ENCODE measurements around the gene ZRANB1. TPM values are rescaled to one million over a fixed set of nuclear protein-coding genes. Genes with fewer than 3 reads are reported as not detected.

ZRANB1 gene
- total RNA-seq, 1 donor from 2014 or later: 15.0 TPM

DNA sequence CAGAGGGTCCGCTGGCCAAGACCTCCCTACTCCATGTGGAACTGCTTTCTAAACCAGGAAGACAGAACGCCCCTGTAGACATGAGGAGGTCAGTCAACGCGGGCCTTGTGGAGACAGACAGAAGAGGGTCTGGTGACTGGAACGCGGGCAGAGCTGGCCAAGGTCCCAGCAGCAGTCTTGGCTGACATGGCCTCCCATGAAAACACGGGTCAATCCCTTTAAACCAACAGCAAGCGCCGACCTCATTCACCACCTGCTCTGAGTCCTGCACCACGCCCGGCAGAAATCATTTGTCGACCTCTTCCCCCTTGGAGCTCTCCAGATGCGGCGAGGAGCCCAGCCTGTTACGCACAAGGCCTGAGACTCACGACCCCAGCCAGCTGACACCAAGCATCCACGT is 78.5 kb downstream of the ZRANB1 start:
- peaks cover 1% of the 10 kb centered on the region for H3K36me3 ChIP-seq (ENCODE audit: control insufficient read depth, insufficient read depth, low read length)
- H3K27me3 ChIP-seq (ENCODE audit: control insufficient read depth, insufficient read depth, low read length): no peaks in the 10 kb centered on the region
- DNase-seq (ENCODE audit: low read depth): no peak
- no peak for TF ChIP-seq CTCF (IDR thresholded peaks at IDR 0.05; ENCODE audit: insufficient read depth, low read length, poor library complexity, severe bottlenecking)
- H3K4me3 ChIP-seq (ENCODE audit: low read depth, low read length): no peak overlapping the region

DNA sequence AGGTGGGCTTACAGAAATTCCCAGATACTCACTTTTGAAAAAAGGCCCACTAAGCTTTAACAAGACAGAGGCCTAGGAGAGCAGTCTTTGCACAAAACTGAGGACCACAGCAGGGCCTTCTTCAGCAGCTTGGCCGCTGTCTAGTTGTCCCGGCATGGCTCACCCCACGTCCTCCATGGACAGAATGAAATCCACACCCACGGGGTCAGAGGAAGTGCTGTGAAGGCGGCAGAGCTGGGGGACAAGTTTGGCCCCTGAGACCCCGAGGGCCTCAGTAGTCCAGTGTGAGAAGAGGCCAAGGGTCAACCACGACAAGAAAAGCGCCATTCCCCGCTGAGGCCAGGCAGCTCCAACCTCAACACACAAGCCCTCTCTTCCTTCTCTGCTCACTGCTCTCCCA is 78.9 kb downstream of the ZRANB1 start:
- H3K36me3 ChIP-seq (ENCODE audit: control insufficient read depth, insufficient read depth, low read length): peaks cover 1% of the 10 kb centered on the region
- no peak for TF ChIP-seq CTCF (IDR thresholded peaks at IDR 0.05; ENCODE audit: insufficient read depth, low read length, poor library complexity, severe bottlenecking)
- H3K27me3 ChIP-seq (ENCODE audit: control insufficient read depth, insufficient read depth, low read length): no peaks in the 10 kb centered on the region

GRCh38 chr10:125021686-125022344 is 79.9 kb downstream of the ZRANB1 start:
- no peaks in the 10 kb centered on the region for H3K27me3 ChIP-seq (ENCODE audit: control insufficient read depth, insufficient read depth, low read length)
- no peak for DNase-seq (ENCODE audit: low read depth)
- TF ChIP-seq CTCF (IDR thresholded peaks at IDR 0.05; ENCODE audit: insufficient read depth, low read length, poor library complexity, severe bottlenecking): no peak
- peaks cover 1% of the 10 kb centered on the region for H3K36me3 ChIP-seq (ENCODE audit: control insufficient read depth, insufficient read depth, low read length)
- no peak overlapping the region for H3K4me3 ChIP-seq (ENCODE audit: low read depth, low read length)

More for the DNA sequence above, 78.9 kb downstream of the ZRANB1 start:
- no peak overlapping the region for H3K4me3 ChIP-seq (ENCODE audit: low read depth, low read length)
- DNase-seq (ENCODE audit: low read depth): no peak

GRCh38 chr10:125022671-125023070 is 80.7 kb downstream of the ZRANB1 start:
- Histone ChIP-seq H3K4me3 (ENCODE audit: low read depth, low read length) (no peak overlapping the region), H3K36me3 (ENCODE audit: control insufficient read depth, insufficient read depth, low read length) (peaks cover 1% of the 10 kb centered on the region), H3K27me3 (ENCODE audit: control insufficient read depth, insufficient read depth, low read length) (no peaks in the 10 kb centered on the region)
- TF ChIP-seq CTCF (IDR thresholded peaks at IDR 0.05; ENCODE audit: insufficient read depth, low read length, poor library complexity, severe bottlenecking): no peak
- DNase-seq (ENCODE audit: low read depth): no peak

DNA sequence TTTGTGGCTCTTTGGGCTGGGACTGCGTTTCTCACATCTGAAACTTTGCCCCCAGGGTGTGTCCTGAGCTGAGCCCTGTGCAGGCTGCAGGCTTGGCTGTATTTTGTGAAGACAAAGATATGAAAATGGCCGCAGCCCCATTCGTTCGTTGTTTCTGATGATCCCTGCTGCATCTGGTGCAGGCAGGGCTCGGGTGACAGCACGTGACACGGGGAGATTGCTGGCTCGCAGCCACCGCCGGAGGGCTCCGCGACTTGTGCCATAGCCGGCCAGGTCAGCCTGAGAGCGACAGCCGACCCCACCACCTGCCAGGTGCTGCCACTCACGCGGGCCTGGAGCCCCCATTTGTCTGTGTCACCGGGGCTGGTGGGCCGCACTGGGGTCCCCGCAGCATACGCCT is 81.3 kb downstream of the ZRANB1 start:
- DNase-seq (ENCODE audit: low read depth): no peak
- no peaks in the 10 kb centered on the region for H3K27me3 ChIP-seq (ENCODE audit: control insufficient read depth, insufficient read depth, low read length)
- no peak for TF ChIP-seq CTCF (IDR thresholded peaks at IDR 0.05; ENCODE audit: insufficient read depth, low read length, poor library complexity, severe bottlenecking)
- no peak overlapping the region for H3K4me3 ChIP-seq (ENCODE audit: low read depth, low read length)
- H3K36me3 ChIP-seq (ENCODE audit: control insufficient read depth, insufficient read depth, low read length): peaks cover 1% of the 10 kb centered on the region
